Mesendoderm (in vitro differentiated cells): ENCODE data around the gene SREBF1.

Experiments used
- DNase-seq: peaks from one replicate; pipeline ENCODE4 v3.0.0; 2013
- H2AK5ac ChIP-seq: 2 replicates; pipeline ENCODE4 v1.6.1; 2013; ENCODE audit warnings: low read length, inconsistent platforms
- H2BK120ac ChIP-seq: 2 replicates; pipeline ENCODE4 v1.6.1; 2013; ENCODE audit warnings: low read depth, mild to moderate bottlenecking, low read length, moderate library complexity, mixed read lengths
- H2BK15ac ChIP-seq: replicated peaks from 2 replicates; pipeline ENCODE4 v1.6.1; 2013; ENCODE audit warnings: low read depth, mild to moderate bottlenecking, moderate library complexity
- H2BK5ac ChIP-seq: 2 replicates; pipeline ENCODE4 v1.6.1; 2013; ENCODE audit warnings: low read length, inconsistent platforms
- H3K18ac ChIP-seq: 2 replicates; pipeline ENCODE4 v1.6.1; 2013; ENCODE audit warnings: mild to moderate bottlenecking, low read length, mixed read lengths
- H3K23ac ChIP-seq: one replicate; pipeline ENCODE4 v1.6.1; 2013; ENCODE audit warnings: low read length
- H3K27ac ChIP-seq: 2 replicates; pipeline ENCODE4 v1.5.1; 2013; ENCODE audit warnings: low read depth, mild to moderate bottlenecking, inconsistent platforms, low read length, moderate library complexity
- H3K27me3 ChIP-seq: 2 replicates; pipeline ENCODE4 v1.6.1; 2013; ENCODE audit warnings: low read length, control low read depth, mild to moderate bottlenecking, inconsistent platforms; ENCODE audit not compliant: insufficient read depth, poor library complexity
- H3K36me3 ChIP-seq: 2 replicates; pipeline ENCODE4 v1.6.1; 2013; ENCODE audit warnings: low read length, inconsistent platforms; ENCODE audit not compliant: control insufficient read depth, insufficient read depth
- H3K4ac ChIP-seq: one replicate; pipeline ENCODE4 v1.6.1; 2013; ENCODE audit warnings: low read depth, mild to moderate bottlenecking, low read length, moderate library complexity
- H3K4me1 ChIP-seq: 2 replicates; pipeline ENCODE4 v1.6.1; 2013; ENCODE audit warnings: low read depth, low read length, inconsistent platforms; ENCODE audit not compliant: control insufficient read depth
- H3K4me2 ChIP-seq: 2 replicates; pipeline ENCODE4 v1.6.1; 2013; ENCODE audit warnings: low read length
- H3K4me3 ChIP-seq: 2 replicates; pipeline ENCODE4 v1.5.1; 2013; ENCODE audit warnings: mild to moderate bottlenecking, low read length
- H3K56ac ChIP-seq: one replicate; pipeline ENCODE4 v1.6.1; 2013; ENCODE audit warnings: low read length
- H3K79me1 ChIP-seq: 2 replicates; pipeline ENCODE4 v1.6.1; 2013; ENCODE audit warnings: low read length, inconsistent platforms
- H3K79me2 ChIP-seq: 2 replicates; pipeline ENCODE4 v1.6.1; 2013; ENCODE audit warnings: mild to moderate bottlenecking, low read length; ENCODE audit not compliant: control insufficient read depth, insufficient read depth
- H3K9ac ChIP-seq: 2 replicates; pipeline ENCODE4 v1.6.1; 2013; ENCODE audit warnings: low read length, inconsistent platforms
- H4K5ac ChIP-seq: one replicate; pipeline ENCODE4 v1.6.1; 2013; ENCODE audit warnings: low read length
- H4K8ac ChIP-seq: one replicate; pipeline ENCODE4 v1.6.1; 2013; ENCODE audit warnings: low read depth, mild to moderate bottlenecking, control low read depth, low read length, moderate library complexity
- WGBS: extraction: QIAGEN DNeasy Blood & Tissue Kit; methylation state at CpG from one replicate; pipeline ENCODE4 v1.1.7; 2013; ENCODE audit warnings: low lambda C conversion rate, missing lambda C conversion rate; ENCODE audit not compliant: insufficient coverage; ENCODE audit errors: extremely low coverage; 5-methylcytosine and 5-hydroxymethylcytosine counted together

The SREBF1 gene

DNA sequence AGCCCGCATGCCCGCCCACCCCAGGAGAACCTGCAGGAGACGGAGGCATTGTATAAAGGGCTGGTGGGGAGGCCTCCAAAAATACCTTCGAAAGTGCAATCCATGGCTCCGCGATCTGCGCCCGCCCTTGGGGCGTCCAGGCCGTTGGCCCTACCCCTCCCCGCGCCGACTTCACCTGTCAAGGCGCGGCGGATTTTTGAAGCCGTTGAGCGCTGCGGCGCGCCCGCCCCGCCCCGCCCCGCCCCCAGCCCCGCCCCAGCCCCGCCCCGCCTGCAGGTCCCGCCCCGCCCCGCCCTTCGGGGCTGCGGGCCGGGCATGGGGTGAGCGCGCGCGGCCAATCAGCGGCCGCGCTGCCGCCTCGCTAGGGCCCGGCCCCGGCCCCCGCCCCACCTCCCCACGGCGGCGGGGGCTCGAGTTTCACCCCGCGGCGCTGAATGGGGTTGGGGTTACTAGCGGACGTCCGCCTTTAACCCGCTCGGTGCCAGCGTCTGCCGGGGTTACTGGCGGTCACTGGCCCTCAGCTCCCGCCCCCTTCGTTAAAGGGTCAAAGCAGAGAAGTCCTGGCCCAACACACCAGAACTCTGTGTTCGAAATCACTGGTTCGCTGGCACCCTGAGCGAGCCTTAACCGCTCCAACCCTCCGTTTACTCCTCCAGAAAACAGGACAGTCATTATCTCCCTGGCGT, 13.2 kb downstream of the SREBF1 start:
- Histone ChIP-seq H3K4me1 (peaks cover 20% of the 10 kb centered on the region), H4K8ac (no peak overlapping the region), H3K4me3 (no peak overlapping the region), H3K18ac (peak overlapping the region; percentile 72), H3K23ac (no peak overlapping the region), H2AK5ac (no peak overlapping the region), H3K4me2 (peak overlapping the region; percentile 66), H3K79me1 (peaks cover 34% of the 10 kb centered on the region), H4K5ac (no peak overlapping the region), H3K56ac (peak overlapping the region; percentile 89), H3K9ac (peak overlapping the region; percentile 65), H3K27me3 (no peaks in the 10 kb centered on the region), H2BK5ac (peak overlapping the region; percentile 87), H3K36me3 (peaks cover 4% of the 10 kb centered on the region), H2BK15ac (no peak overlapping the region), H3K4ac (peak overlapping the region; percentile 61), H3K79me2 (peaks cover 39% of the 10 kb centered on the region), H2BK120ac (no peak overlapping the region), H3K27ac (peak overlapping the region; percentile 36)
- no CpG with 5 or more reads among the region's 69 CpGs for WGBS
- peak; percentile 97 for DNase-seq

DNA sequence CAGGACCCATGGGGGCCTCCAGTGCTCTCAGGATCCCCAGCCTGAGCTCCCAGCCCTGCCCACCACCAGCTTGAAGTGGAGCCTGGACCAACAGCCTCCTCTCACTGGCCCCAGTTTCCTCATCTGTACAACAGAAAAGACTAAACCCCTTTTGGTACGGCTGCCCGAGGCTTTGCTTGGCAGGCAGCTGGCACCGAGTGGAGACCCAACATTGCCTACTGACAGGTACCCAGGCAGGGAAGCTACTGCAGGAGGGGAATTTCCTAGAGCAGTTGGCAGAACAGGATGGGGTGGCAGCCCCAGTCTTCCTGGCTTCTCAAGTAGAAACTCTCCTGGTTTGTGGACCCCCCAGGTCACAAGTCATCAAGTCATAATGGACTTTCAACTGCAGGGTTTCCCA, 14.2 kb downstream of the SREBF1 start:
- Histone ChIP-seq H3K23ac (no peak overlapping the region), H3K27ac (no peak overlapping the region), H3K56ac (no peak overlapping the region), H3K4me2 (no peak overlapping the region), H2BK5ac (no peak overlapping the region), H3K27me3 (no peaks in the 10 kb centered on the region), H4K5ac (no peak overlapping the region), H3K4me1 (peaks cover 20% of the 10 kb centered on the region), H3K36me3 (peaks cover 4% of the 10 kb centered on the region), H2BK15ac (no peak overlapping the region), H3K79me2 (peaks cover 34% of the 10 kb centered on the region), H3K9ac (peak overlapping the region; percentile 64), H4K8ac (no peak overlapping the region), H3K18ac (no peak overlapping the region), H2BK120ac (no peak overlapping the region), H2AK5ac (no peak overlapping the region), H3K79me1 (peaks cover 29% of the 10 kb centered on the region), H3K4me3 (no peak overlapping the region), H3K4ac (no peak overlapping the region)
- no CpG with 5 or more reads among the region's 3 CpGs for WGBS
- no peak for DNase-seq

DNA sequence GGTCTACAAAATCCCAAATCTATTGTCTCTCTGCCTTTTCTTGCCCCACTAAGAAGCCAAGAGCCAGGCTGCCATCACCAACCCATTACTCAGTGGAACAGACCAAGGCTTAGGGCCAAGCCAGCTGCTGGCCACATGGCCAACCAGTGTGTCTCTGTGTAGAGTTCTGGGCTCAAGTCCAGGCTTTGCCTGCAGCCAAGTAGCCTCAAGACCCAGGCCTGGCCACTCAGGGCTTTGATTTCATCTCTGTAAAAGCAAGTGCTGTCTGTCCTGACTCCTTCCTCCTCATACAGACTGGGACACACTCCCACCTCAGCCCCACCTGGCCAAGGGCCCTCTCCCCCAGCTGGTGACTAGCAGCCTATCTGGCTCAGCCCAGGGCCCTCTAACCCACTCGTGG, 14.6 kb downstream of the SREBF1 start:
- H3K4me3 ChIP-seq = no peak overlapping the region
- peaks cover 20% of the 10 kb centered on the region for H3K4me1 ChIP-seq

DNA sequence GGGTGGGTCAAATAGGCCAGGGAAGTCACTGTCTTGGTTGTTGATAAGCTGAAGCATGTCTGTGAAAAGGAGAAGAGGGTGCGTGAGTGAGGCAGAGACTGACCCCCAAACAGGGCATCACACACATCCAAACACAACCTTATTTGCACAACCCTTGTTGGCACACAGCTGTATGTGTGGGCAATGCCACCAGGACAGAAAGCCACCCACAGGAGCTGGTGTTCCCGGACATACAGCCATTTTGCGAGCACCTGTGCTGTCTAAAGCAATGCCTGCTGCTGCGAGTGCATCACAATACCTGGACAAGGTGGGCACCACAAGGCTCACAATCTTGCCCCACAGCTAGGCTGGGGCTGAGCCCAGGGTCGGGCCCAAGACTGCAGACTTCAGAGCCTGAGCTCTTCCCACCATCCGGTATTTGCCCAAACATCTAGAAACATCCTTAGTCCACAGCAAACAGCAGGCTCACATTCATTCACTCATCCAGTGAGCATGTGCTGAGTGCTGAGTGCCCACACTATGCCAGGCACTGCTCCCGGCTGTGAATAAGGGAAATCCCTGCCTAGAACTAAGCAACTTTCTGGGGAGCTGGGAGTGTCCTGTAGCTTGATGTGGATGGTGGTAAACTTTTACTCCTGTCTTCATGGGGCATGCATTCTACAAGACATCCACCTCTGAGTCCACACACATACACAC, 16.2 kb downstream of the SREBF1 start:
- peaks cover 24% of the 10 kb centered on the region for H3K79me2 ChIP-seq
- no peak overlapping the region for H3K27ac ChIP-seq
- no peak overlapping the region for H3K4me3 ChIP-seq
- no peak for DNase-seq
- H3K79me1 ChIP-seq = peaks cover 27% of the 10 kb centered on the region
- H2BK5ac ChIP-seq = no peak overlapping the region
- no peaks in the 10 kb centered on the region for H3K27me3 ChIP-seq
- no peak overlapping the region for H2AK5ac ChIP-seq
- no peak overlapping the region for H4K8ac ChIP-seq
- H2BK15ac ChIP-seq = no peak overlapping the region
- H3K23ac ChIP-seq = no peak overlapping the region
- H2BK120ac ChIP-seq = no peak overlapping the region
- peak overlapping the region; percentile 1 for H3K56ac ChIP-seq
- no peak overlapping the region for H4K5ac ChIP-seq
- H3K4me1 ChIP-seq = peaks cover 20% of the 10 kb centered on the region
- no peak overlapping the region for H3K9ac ChIP-seq
- no peak overlapping the region for H3K18ac ChIP-seq
- no CpG with 5 or more reads among the region's 7 CpGs for WGBS
- no peak overlapping the region for H3K4me2 ChIP-seq
- H3K4ac ChIP-seq = no peak overlapping the region
- peaks cover 8% of the 10 kb centered on the region for H3K36me3 ChIP-seq

More for the DNA sequence above, 14.6 kb downstream of the SREBF1 start:
- peaks cover 30% of the 10 kb centered on the region for H3K79me1 ChIP-seq
- H4K8ac ChIP-seq = no peak overlapping the region
- no peak overlapping the region for H3K23ac ChIP-seq
- no peak overlapping the region for H3K18ac ChIP-seq
- WGBS = no CpG with 5 or more reads among the region's 1 CpG
- H2BK120ac ChIP-seq = no peak overlapping the region
- no peak overlapping the region for H2AK5ac ChIP-seq
- no peak for DNase-seq
- no peak overlapping the region for H3K4me2 ChIP-seq
- peaks cover 4% of the 10 kb centered on the region for H3K36me3 ChIP-seq
- no peak overlapping the region for H3K27ac ChIP-seq
- H3K4ac ChIP-seq = no peak overlapping the region
- H3K79me2 ChIP-seq = peaks cover 34% of the 10 kb centered on the region
- H3K56ac ChIP-seq = no peak overlapping the region
- no peak overlapping the region for H2BK15ac ChIP-seq
- H3K9ac ChIP-seq = no peak overlapping the region
- no peaks in the 10 kb centered on the region for H3K27me3 ChIP-seq
- no peak overlapping the region for H2BK5ac ChIP-seq
- H4K5ac ChIP-seq = no peak overlapping the region

DNA sequence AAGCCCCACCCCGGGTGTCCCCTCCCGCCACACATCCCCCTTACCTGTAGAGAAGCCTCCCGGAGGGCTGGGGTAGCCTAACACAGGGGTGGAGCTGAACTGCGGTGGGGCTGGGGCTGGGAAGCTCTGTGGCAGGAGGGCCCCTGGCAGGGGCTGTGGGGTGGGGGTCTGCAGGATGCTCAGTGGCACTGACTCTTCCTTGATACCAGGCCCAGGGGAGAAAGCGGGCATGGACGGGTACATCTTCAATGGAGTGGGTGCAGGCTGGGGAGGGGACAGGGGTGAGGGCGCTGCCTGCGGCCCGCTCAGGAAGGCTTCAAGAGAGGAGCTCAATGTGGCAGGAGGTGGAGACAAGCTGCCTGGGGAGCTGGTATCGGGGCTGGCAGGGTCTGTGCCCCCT, 16.7 kb downstream of the SREBF1 start:
- H2BK15ac ChIP-seq = no peak overlapping the region
- no peak overlapping the region for H3K18ac ChIP-seq
- peaks cover 24% of the 10 kb centered on the region for H3K79me2 ChIP-seq
- no peak overlapping the region for H3K56ac ChIP-seq
- DNase-seq = no peak
- H3K4ac ChIP-seq = no peak overlapping the region
- no peak overlapping the region for H3K23ac ChIP-seq
- no peak overlapping the region for H2BK5ac ChIP-seq
- no peak overlapping the region for H3K4me3 ChIP-seq
- peaks cover 12% of the 10 kb centered on the region for H3K36me3 ChIP-seq
- no peak overlapping the region for H4K8ac ChIP-seq
- no peak overlapping the region for H4K5ac ChIP-seq
- no CpG with 5 or more reads among the region's 10 CpGs for WGBS
- H3K79me1 ChIP-seq = peaks cover 27% of the 10 kb centered on the region
- H3K4me1 ChIP-seq = peaks cover 19% of the 10 kb centered on the region
- no peak overlapping the region for H2BK120ac ChIP-seq
- H3K27me3 ChIP-seq = no peaks in the 10 kb centered on the region
- H3K9ac ChIP-seq = no peak overlapping the region
- H2AK5ac ChIP-seq = no peak overlapping the region
- H3K4me2 ChIP-seq = no peak overlapping the region
- H3K27ac ChIP-seq = no peak overlapping the region
